ENCODE results near the gene FGD6. TPM values are rescaled to one million over a fixed set of nuclear protein-coding genes. Genes with fewer than 3 reads are reported as not detected.

FGD6 gene
- total and polyA plus RNA-seq, 2 donors (not counting 1 experiment from before 2014, with no cell fraction given) = 3.3 to 4.7 TPM

DNA sequence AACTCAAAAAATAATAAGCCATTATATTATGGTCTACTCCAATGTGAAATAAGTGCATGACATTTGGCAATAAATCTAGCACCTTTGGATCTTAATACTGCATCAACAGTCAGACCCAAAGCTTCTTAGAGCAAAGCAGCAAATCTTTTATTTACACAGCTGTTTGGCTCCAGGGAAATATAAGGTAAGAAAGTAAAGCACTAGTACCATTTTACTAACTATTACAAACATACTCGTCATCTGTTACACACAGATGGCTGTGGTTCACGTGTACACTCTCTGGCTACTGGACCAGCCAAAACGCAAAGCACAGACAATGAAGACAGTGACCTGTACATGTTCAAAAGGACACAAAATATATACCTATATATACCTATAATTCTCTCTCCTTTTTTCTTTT is 2.8 kb downstream of the FGD6 start:
- H3K9ac ChIP-seq (ENCODE audit: insufficient read depth, low read length) = no peak overlapping the region
- DNase-seq (ENCODE audit: low read depth in 2 of 2) = no peak
- no peak for TF ChIP-seq EZH2 (IDR thresholded peaks at IDR 0.05; ENCODE audit: low read length, missing control alignments)
- TF ChIP-seq, protein P1, sequence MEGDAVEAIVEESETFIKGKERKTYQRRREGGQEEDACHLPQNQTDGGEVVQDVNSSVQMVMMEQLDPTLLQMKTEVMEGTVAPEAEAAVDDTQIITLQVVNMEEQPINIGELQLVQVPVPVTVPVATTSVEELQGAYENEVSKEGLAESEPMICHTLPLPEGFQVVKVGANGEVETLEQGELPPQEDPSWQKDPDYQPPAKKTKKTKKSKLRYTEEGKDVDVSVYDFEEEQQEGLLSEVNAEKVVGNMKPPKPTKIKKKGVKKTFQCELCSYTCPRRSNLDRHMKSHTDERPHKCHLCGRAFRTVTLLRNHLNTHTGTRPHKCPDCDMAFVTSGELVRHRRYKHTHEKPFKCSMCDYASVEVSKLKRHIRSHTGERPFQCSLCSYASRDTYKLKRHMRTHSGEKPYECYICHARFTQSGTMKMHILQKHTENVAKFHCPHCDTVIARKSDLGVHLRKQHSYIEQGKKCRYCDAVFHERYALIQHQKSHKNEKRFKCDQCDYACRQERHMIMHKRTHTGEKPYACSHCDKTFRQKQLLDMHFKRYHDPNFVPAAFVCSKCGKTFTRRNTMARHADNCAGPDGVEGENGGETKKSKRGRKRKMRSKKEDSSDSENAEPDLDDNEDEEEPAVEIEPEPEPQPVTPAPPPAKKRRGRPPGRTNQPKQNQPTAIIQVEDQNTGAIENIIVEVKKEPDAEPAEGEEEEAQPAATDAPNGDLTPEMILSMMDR (conservative IDR thresholded peaks at IDR 0.05 in 1 of 2, IDR thresholded peaks at IDR 0.05 in 1 of 2; ENCODE audit: low read depth in 1 of 2, low read length in 2 of 2) = no peak
- H3K79me2 ChIP-seq (ENCODE audit: control insufficient read depth, insufficient read depth, low read length) = peaks cover 16% of the 10 kb centered on the region
- no peaks in the 10 kb centered on the region for H3K36me3 ChIP-seq (ENCODE audit: control insufficient read depth, insufficient read depth, low read length)
- H3K27me3 ChIP-seq (ENCODE audit: control insufficient read depth, insufficient read depth, low read length) = no peaks in the 10 kb centered on the region
- H3K4me1 ChIP-seq (ENCODE audit: control insufficient read depth, extremely low read depth, insufficient read depth, low read length) = no peaks in the 10 kb centered on the region
- no peak overlapping the region for H3K4me2 ChIP-seq (ENCODE audit: extremely low read depth, insufficient read depth, low read length)
- H3K9me3 ChIP-seq (ENCODE audit: control insufficient read depth, insufficient read depth, low read depth, low read length) = no peaks in the 10 kb centered on the region
- H3K4me3 ChIP-seq (replicated peaks in 1 of 4; ENCODE audit: control extremely low read depth in 1 of 4, insufficient read depth in 1 of 4, low read depth in 3 of 4, low read length in 4 of 4) = no peak overlapping the region
- no peak overlapping the region for H2AFZ ChIP-seq (ENCODE audit: low read length)
- no peaks in the 10 kb centered on the region for H4K20me1 ChIP-seq (ENCODE audit: control insufficient read depth, extremely low read depth, insufficient read depth, low read length)
- no peak overlapping the region for H3K27ac ChIP-seq (ENCODE audit: insufficient read depth, low read length)

GRCh38 chr12:95213928-95214327 is 3.3 kb downstream of the FGD6 start:
- Histone ChIP-seq H3K27ac (ENCODE audit: insufficient read depth, low read length) (no peak overlapping the region), H4K20me1 (ENCODE audit: control insufficient read depth, extremely low read depth, insufficient read depth, low read length) (no peaks in the 10 kb centered on the region), H3K79me2 (ENCODE audit: control insufficient read depth, insufficient read depth, low read length) (peaks cover 11% of the 10 kb centered on the region), H3K4me3 (replicated peaks in 1 of 4; ENCODE audit: control extremely low read depth in 1 of 4, insufficient read depth in 1 of 4, low read depth in 3 of 4, low read length in 4 of 4) (no peak overlapping the region), H3K36me3 (ENCODE audit: control insufficient read depth, insufficient read depth, low read length) (no peaks in the 10 kb centered on the region), H3K9ac (ENCODE audit: insufficient read depth, low read length) (no peak overlapping the region), H3K4me1 (ENCODE audit: control insufficient read depth, extremely low read depth, insufficient read depth, low read length) (no peaks in the 10 kb centered on the region), H2AFZ (ENCODE audit: low read length) (no peak overlapping the region), H3K27me3 (ENCODE audit: control insufficient read depth, insufficient read depth, low read length) (no peaks in the 10 kb centered on the region), H3K4me2 (ENCODE audit: extremely low read depth, insufficient read depth, low read length) (no peak overlapping the region), H3K9me3 (ENCODE audit: control insufficient read depth, insufficient read depth, low read depth, low read length) (no peaks in the 10 kb centered on the region)
- TF ChIP-seq, protein P1 (conservative IDR thresholded peaks at IDR 0.05 in 1 of 2, IDR thresholded peaks at IDR 0.05 in 1 of 2; ENCODE audit: low read depth in 1 of 2, low read length in 2 of 2) = no peak
- TF ChIP-seq EZH2 (IDR thresholded peaks at IDR 0.05; ENCODE audit: low read length, missing control alignments) = no peak
- DNase-seq (ENCODE audit: low read depth in 2 of 2) = no peak

- Histone ChIP-seq H3K4me3 (replicated peaks in 1 of 4; ENCODE audit: control extremely low read depth in 1 of 4, insufficient read depth in 1 of 4, low read depth in 3 of 4, low read length in 4 of 4) (no peak overlapping the region), H3K36me3 (ENCODE audit: control insufficient read depth, insufficient read depth, low read length) (no peaks in the 10 kb centered on the region), H3K4me2 (ENCODE audit: extremely low read depth, insufficient read depth, low read length) (no peak overlapping the region), H2AFZ (ENCODE audit: low read length) (no peak overlapping the region), H4K20me1 (ENCODE audit: control insufficient read depth, extremely low read depth, insufficient read depth, low read length) (no peaks in the 10 kb centered on the region), H3K27ac (ENCODE audit: insufficient read depth, low read length) (no peak overlapping the region), H3K9me3 (ENCODE audit: control insufficient read depth, insufficient read depth, low read depth, low read length) (no peaks in the 10 kb centered on the region), H3K9ac (ENCODE audit: insufficient read depth, low read length) (no peak overlapping the region), H3K27me3 (ENCODE audit: control insufficient read depth, insufficient read depth, low read length) (no peaks in the 10 kb centered on the region), H3K4me1 (ENCODE audit: control insufficient read depth, extremely low read depth, insufficient read depth, low read length) (no peaks in the 10 kb centered on the region), H3K79me2 (ENCODE audit: control insufficient read depth, insufficient read depth, low read length) (peaks cover 3% of the 10 kb centered on the region)
- no peak for DNase-seq (ENCODE audit: low read depth in 2 of 2)
- no peak for TF ChIP-seq EZH2 (IDR thresholded peaks at IDR 0.05; ENCODE audit: low read length, missing control alignments)
- TF ChIP-seq, protein P1 (conservative IDR thresholded peaks at IDR 0.05 in 1 of 2, IDR thresholded peaks at IDR 0.05 in 1 of 2; ENCODE audit: low read depth in 1 of 2, low read length in 2 of 2) = no peak
Measured at GRCh38 chr12:95213119-95213518, 4.1 kb downstream of the FGD6 start.

Data from fibroblast of lung (primary cell).